GM12892 (cell line): ENCODE results near the gene TMEM187.

ENCODE experiments used
- POLR2A ChIP-seq: IDR thresholded peaks from 2 replicates; pipeline ENCODE4 v1.6.1; 2011; ENCODE audit warnings: low read depth, low read length, control low read depth
- POLR2AphosphoS5 ChIP-seq: IDR thresholded peaks from 2 replicates; pipeline ENCODE4 v1.6.1; 2011; ENCODE audit warnings: low read depth, low read length, control low read depth
- TAF1 ChIP-seq: IDR thresholded peaks from 2 replicates; pipeline ENCODE4 v1.6.1; 2011; ENCODE audit warnings: low read depth, mild to moderate bottlenecking, control low read depth, low read length, borderline replicate concordance

DNA sequence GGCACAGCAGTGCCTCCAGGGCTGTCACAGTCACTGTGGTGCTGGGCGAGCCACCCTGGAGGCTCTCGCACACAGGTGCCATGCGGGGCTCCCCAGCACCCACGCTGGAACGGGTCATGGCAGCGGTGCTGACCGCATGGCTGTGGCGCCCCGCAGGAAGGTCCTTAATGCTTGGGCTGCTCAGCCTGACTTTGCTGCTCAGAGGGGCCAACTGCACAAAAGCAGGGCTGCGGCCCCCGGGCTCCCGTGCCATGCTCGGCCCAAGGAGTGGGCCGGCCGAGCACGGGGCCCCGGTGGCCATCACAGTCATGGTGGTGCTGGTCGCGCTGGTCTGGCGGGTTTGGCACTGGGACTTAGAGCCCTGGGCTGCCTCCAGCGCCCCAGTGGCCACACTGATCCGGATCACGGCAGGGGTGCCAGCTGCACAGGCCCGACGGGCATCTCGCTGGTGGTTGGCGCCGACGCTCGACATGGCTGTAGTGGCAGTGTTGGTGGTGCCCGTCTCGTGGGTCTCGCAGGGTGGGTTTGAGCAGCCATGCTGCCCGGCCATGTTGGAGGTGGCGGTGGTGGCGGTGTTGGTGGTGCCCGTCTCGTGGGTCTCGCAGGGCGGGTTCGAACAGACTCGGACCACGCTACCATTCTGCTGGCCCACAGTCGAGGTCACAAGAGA, 17.9 kb upstream of the TMEM187 start:
- TF ChIP-seq POLR2AphosphoS5 (peak; percentile 10; the same call in 1 of the 2 replicates), POLR2A (no peak), TAF1 (no peak)
